ENCODE results near the gene TXNRD1.
A peak's percentile ranks its signal among the peaks of the same experiment; 100 is the strongest.
"Not testable (repeated sequence)": the region's sequence is repeated elsewhere in the genome, so short reads cannot be mapped to it uniquely, and the experiment has no call there.

Gene TXNRD1

GRCh38 chr12:104197264-104197663 is 18.3 kb upstream of the TXNRD1 start:
- no peak for DNase-seq (ENCODE audit: low read depth)

- no peak for DNase-seq (ENCODE audit: low read depth)
These were observed 15.6 kb upstream of the TXNRD1 start for GRCh38 chr12:104199964-104200363.

- DNase-seq (ENCODE audit: low read depth) = peak; percentile 6
These were observed 14.2 kb upstream of the TXNRD1 start for GRCh38 chr12:104201238-104202001.

- DNase-seq (ENCODE audit: low read depth) = no peak
These were observed 10.7 kb upstream of the TXNRD1 start for GRCh38 chr12:104204690-104205480.

GRCh38 chr12:104207416-104208205 is 8.0 kb upstream of the TXNRD1 start:
- no peak for DNase-seq (ENCODE audit: low read depth)

GRCh38 chr12:104212516-104212915 is 3.1 kb upstream of the TXNRD1 start:
- DNase-seq (ENCODE audit: low read depth) = no peak

GRCh38 chr12:104213952-104214351 is 1.6 kb upstream of the TXNRD1 start:
- DNase-seq (ENCODE audit: low read depth) = no peak

- no peak for DNase-seq (ENCODE audit: low read depth)
These were observed 944 bp downstream of the TXNRD1 start for GRCh38 chr12:104216521-104216924.

GRCh38 chr12:104218506-104218905 is 2.9 kb downstream of the TXNRD1 start:
- not testable (repeated sequence) for DNase-seq (ENCODE audit: low read depth)

- DNase-seq (ENCODE audit: low read depth) = no peak
These were observed 3.4 kb downstream of the TXNRD1 start for GRCh38 chr12:104218935-104219334.

GRCh38 chr12:104219361-104219892 is 3.8 kb downstream of the TXNRD1 start:
- no peak for DNase-seq (ENCODE audit: low read depth)

GRCh38 chr12:104219908-104220404 is 4.4 kb downstream of the TXNRD1 start:
- peak; percentile 11 for DNase-seq (ENCODE audit: low read depth)

- DNase-seq (ENCODE audit: low read depth) = no peak
These were observed 5.4 kb downstream of the TXNRD1 start for GRCh38 chr12:104220931-104221330.

- DNase-seq (ENCODE audit: low read depth) = no peak
These were observed 7.4 kb downstream of the TXNRD1 start for GRCh38 chr12:104222976-104223375.

- no peak for DNase-seq (ENCODE audit: low read depth)
These were observed 8.1 kb downstream of the TXNRD1 start for GRCh38 chr12:104223712-104224111.

GRCh38 chr12:104226672-104227071 is 11.1 kb downstream of the TXNRD1 start:
- DNase-seq (ENCODE audit: low read depth) = no peak

- no peak for DNase-seq (ENCODE audit: low read depth)
These were observed 14.9 kb downstream of the TXNRD1 start for GRCh38 chr12:104230304-104231095.

- no peak for DNase-seq (ENCODE audit: low read depth)
These were observed 17.2 kb downstream of the TXNRD1 start for GRCh38 chr12:104232609-104233280.

GRCh38 chr12:104234926-104235499 is 19.4 kb downstream of the TXNRD1 start:
- DNase-seq (ENCODE audit: low read depth) = no peak

- DNase-seq (ENCODE audit: low read depth) = no peak
These were observed 22.4 kb downstream of the TXNRD1 start for GRCh38 chr12:104237930-104238329.

Data from stimulated activated CD8-positive, alpha-beta memory T cell treated with anti-CD3 and anti-CD28 coated beads, Interleukin-12 subunit alpha, Interleukin-12 subunit beta, amount 100 ng/mL, for 4 hours (primary cell).